PC-9 (cell line): Measurements from ENCODE around the gene BCAP29.

Experiments
- EZH2 ChIP-seq: fragments of 200-600 bp; sonication (generic); IDR thresholded peaks from 2 replicates; pipeline ENCODE4 v1.8.0; 2017; ENCODE audit warnings: antibody characterized with exemption, low read depth
- TF ChIP-seq, protein P1 (sequence below): fragments of 200-600 bp; sonication (generic); conservative IDR thresholded peaks from 2 replicates; pipeline ENCODE4 v1.6.1; 2017; ENCODE audit warnings: mixed run types, antibody characterized with exemption, mild to moderate bottlenecking, moderate library complexity

DNA sequence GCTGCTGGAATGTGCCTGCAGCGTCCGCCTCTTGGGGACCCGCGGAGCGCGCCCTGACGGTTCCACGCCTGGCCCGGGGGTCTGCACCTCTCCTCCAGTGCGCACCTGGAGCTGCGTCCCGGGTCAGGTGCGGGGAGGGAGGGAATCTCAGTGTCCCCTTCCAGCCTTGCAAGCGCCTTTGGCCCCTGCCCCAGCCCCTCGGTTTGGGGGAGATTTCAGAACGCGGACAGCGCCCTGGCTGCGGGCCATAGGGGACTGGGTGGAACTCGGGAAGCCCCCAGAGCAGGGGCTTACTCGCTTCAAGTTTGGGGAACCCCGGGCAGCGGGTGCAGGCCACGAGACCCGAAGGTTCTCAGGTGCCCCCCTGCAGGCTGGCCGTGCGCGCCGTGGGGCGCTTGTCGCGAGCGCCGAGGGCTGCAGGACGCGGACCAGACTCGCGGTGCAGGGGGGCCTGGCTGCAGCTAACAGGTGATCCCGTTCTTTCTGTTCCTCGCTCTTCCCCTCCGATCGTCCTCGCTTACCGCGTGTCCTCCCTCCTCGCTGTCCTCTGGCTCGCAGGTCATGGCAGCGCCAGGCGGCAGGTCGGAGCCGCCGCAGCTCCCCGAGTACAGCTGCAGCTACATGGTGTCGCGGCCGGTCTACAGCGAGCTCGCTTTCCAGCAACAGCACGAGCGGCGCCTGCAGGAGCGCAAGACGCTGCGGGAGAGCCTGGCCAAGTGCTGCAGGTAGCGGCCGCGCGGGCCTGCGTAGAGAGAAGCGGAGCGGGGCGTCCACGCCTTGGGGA, 81.2 kb downstream of the BCAP29 start:
- no peak for TF ChIP-seq EZH2
- TF ChIP-seq, protein P1, sequence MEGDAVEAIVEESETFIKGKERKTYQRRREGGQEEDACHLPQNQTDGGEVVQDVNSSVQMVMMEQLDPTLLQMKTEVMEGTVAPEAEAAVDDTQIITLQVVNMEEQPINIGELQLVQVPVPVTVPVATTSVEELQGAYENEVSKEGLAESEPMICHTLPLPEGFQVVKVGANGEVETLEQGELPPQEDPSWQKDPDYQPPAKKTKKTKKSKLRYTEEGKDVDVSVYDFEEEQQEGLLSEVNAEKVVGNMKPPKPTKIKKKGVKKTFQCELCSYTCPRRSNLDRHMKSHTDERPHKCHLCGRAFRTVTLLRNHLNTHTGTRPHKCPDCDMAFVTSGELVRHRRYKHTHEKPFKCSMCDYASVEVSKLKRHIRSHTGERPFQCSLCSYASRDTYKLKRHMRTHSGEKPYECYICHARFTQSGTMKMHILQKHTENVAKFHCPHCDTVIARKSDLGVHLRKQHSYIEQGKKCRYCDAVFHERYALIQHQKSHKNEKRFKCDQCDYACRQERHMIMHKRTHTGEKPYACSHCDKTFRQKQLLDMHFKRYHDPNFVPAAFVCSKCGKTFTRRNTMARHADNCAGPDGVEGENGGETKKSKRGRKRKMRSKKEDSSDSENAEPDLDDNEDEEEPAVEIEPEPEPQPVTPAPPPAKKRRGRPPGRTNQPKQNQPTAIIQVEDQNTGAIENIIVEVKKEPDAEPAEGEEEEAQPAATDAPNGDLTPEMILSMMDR: no peak
